GM23248 (cell line): ENCODE measurements around the gene IFRD1. TPM values are rescaled to one million over a fixed set of nuclear protein-coding genes. Genes with fewer than 3 reads are reported as not detected.
A peak's percentile ranks its signal among the peaks of the same experiment; 100 is the strongest.

ENCODE experiments used
- DNase-seq: peaks from one replicate; pipeline ENCODE4 v3.0.0-alpha.2; 2015
- H2AFZ ChIP-seq: fragments of 200-600 bp; sonication (generic); 2 replicates; pipeline ENCODE4 v1.6.1; 2016; ENCODE audit warnings: antibody characterized with exemption
- H3F3A ChIP-seq: fragments of 200-600 bp; sonication (generic); 2 replicates; pipeline ENCODE4 v1.6.1; 2016; ENCODE audit warnings: mild to moderate bottlenecking, antibody characterized with exemption, mixed run types; ENCODE audit not compliant: insufficient read depth
- H3K27ac ChIP-seq: fragments of 200-600 bp; sonication (generic); 2 replicates; pipeline ENCODE4 v1.5.1; 2016; ENCODE audit warnings: mild to moderate bottlenecking
- H3K27me3 ChIP-seq: fragments of 200-600 bp; sonication (generic); replicated peaks from 2 replicates; pipeline ENCODE4 v1.6.1; 2016; ENCODE audit warnings: mild to moderate bottlenecking; ENCODE audit not compliant: insufficient read depth
- H3K36me3 ChIP-seq: fragments of 200-600 bp; sonication (generic); 2 replicates; pipeline ENCODE4 v1.6.1; 2016; ENCODE audit warnings: low read depth, mild to moderate bottlenecking
- H3K4me1 ChIP-seq: fragments of 200-600 bp; sonication (generic); 2 replicates; pipeline ENCODE4 v1.6.1; 2016; ENCODE audit warnings: mild to moderate bottlenecking; ENCODE audit not compliant: insufficient read depth
- H3K4me2 ChIP-seq: fragments of 200-600 bp; sonication (generic); one replicate; pipeline ENCODE4 v1.6.1; 2016; ENCODE audit warnings: mild to moderate bottlenecking; ENCODE audit not compliant: unreplicated experiment
- H3K4me3 ChIP-seq: fragments of 200-600 bp; sonication (generic); 2 replicates; pipeline ENCODE4 v1.5.1; 2016; ENCODE audit warnings: mild to moderate bottlenecking
- H3K79me2 ChIP-seq: fragments of 200-600 bp; sonication (generic); 2 replicates; pipeline ENCODE4 v1.6.1; 2016; ENCODE audit warnings: mild to moderate bottlenecking; ENCODE audit not compliant: insufficient read depth
- H3K9ac ChIP-seq: fragments of 200-600 bp; sonication (generic); 2 replicates; pipeline ENCODE4 v1.6.1; 2016; ENCODE audit warnings: mild to moderate bottlenecking
- H3K9me2 ChIP-seq: fragments of 200-600 bp; sonication (generic); 2 replicates; pipeline ENCODE4 v1.6.1; 2016; ENCODE audit warnings: mixed run types, mild to moderate bottlenecking, moderate library complexity; ENCODE audit not compliant: insufficient read depth
- H3K9me3 ChIP-seq: fragments of 200-600 bp; sonication (generic); one replicate; pipeline ENCODE4 v1.6.1; 2017; ENCODE audit warnings: low read depth
- H4K20me1 ChIP-seq: fragments of 200-600 bp; sonication (generic); 2 replicates; pipeline ENCODE4 v1.6.0; 2016; ENCODE audit not compliant: insufficient read depth
- EZH2 ChIP-seq: fragments of 200-600 bp; sonication (generic); IDR thresholded peaks from 2 replicates; pipeline ENCODE4 v1.6.1; 2018; ENCODE audit warnings: antibody characterized with exemption, mild to moderate bottlenecking; ENCODE audit not compliant: insufficient read depth, poor library complexity, severe bottlenecking
- EZH2phosphoT487 ChIP-seq: fragments of 200-600 bp; sonication (generic); IDR thresholded peaks from 2 replicates; pipeline ENCODE4 v1.6.1; 2018; ENCODE audit warnings: antibody characterized with exemption, moderate library complexity, mild to moderate bottlenecking, low read depth; ENCODE audit not compliant: insufficient read depth
- WGBS, 2 experiments: methylation state at CpG; one replicate each; pipeline ENCODE4 v1.1.6; 2015 to 2017; ENCODE audit warnings: low lambda C conversion rate in 2 of 2, low coverage in 1 of 2; ENCODE audit errors: missing lambda C conversion rate in 2 of 2; 5-methylcytosine and 5-hydroxymethylcytosine counted together
- in situ Hi-C: fragments of 300-500 bp; cut with MboI; formaldehyde crosslinking; loops from 2 replicates; pipeline ENCODE4 v1.15.0; 2020
- polyA plus RNA-seq: library from polyadenylated mRNA; unstranded; fragments of >200 nt; fragmentation: Nextera tagmentation; extraction: Ambion mirVana; gene quantifications from 2 replicates; pipeline ENCODE4 v1.2.1, GENCODE V29; 2016
- total RNA-seq: library from RNA; depleted of rRNA; stranded (reverse); fragments of >200 nt; shearing (Covaris generic); gene quantifications from 2 replicates; pipeline ENCODE4 v1.2.3, GENCODE V29; 2014

IFRD1 gene
- total and polyA plus RNA-seq, 2 experiments from 2014 or later, result 61.4 to 71.9 TPM

GRCh38 chr7:112476390-112477052 is 26.3 kb downstream of the IFRD1 start:
- no peaks in the 10 kb centered on the region for H3K9me3 ChIP-seq
- no peak overlapping the region for H3K9ac ChIP-seq
- in situ Hi-C loops, result no loop called here
- 98 to 100% methylated on average over 8 of the region's 8 CpGs for WGBS, 2 experiments
- no peak overlapping the region for H2AFZ ChIP-seq
- H3K4me1 ChIP-seq, result peaks cover 16% of the 10 kb centered on the region
- no peak overlapping the region for H3K4me3 ChIP-seq
- H3K4me2 ChIP-seq, result no peak overlapping the region
- H3F3A ChIP-seq, result peaks cover 69% of the 10 kb centered on the region
- peaks cover 53% of the 10 kb centered on the region for H3K36me3 ChIP-seq
- DNase-seq, result no peak
- no peak overlapping the region for H3K27ac ChIP-seq
- peaks cover 10% of the 10 kb centered on the region; the same call in 1 of the 2 replicates for H4K20me1 ChIP-seq
- peaks cover 53% of the 10 kb centered on the region for H3K79me2 ChIP-seq
- TF ChIP-seq EZH2phosphoT487 (no peak), EZH2 (no peak)
- H3K9me2 ChIP-seq, result no peaks in the 10 kb centered on the region
- H3K27me3 ChIP-seq, result no peaks in the 10 kb centered on the region

GRCh38 chr7:112481121-112481736 is 31.0 kb downstream of the IFRD1 start:
- peak overlapping the region; percentile 51 for H3K9ac ChIP-seq
- peak overlapping the region; percentile 61 for H3K4me2 ChIP-seq
- peak overlapping the region; percentile 77 for H3K27ac ChIP-seq
- peaks cover 9% of the 10 kb centered on the region; the same call in 1 of the 2 replicates for H3K79me2 ChIP-seq
- no peak overlapping the region for H2AFZ ChIP-seq
- in situ Hi-C loops, result no loop called here
- H3K4me3 ChIP-seq, result no peak overlapping the region
- WGBS, 2 experiments, result 15 to 23% methylated on average over 2 of the region's 2 CpGs
- H3F3A ChIP-seq, result peaks cover 78% of the 10 kb centered on the region
- no peaks in the 10 kb centered on the region for H3K9me2 ChIP-seq
- H3K4me1 ChIP-seq, result peaks cover 42% of the 10 kb centered on the region
- no peaks in the 10 kb centered on the region for H3K9me3 ChIP-seq
- peaks cover 10% of the 10 kb centered on the region; the same call in 1 of the 2 replicates for H3K36me3 ChIP-seq
- no peaks in the 10 kb centered on the region for H4K20me1 ChIP-seq
- peak; percentile 21 for DNase-seq
- TF ChIP-seq EZH2 (no peak), EZH2phosphoT487 (no peak)
- no peaks in the 10 kb centered on the region for H3K27me3 ChIP-seq

- Histone ChIP-seq H3K4me1 (peaks cover 42% of the 10 kb centered on the region), H3K36me3 (0 out of 2 replicates have a peak, but pooled peaks cover 6% of the 10 kb centered on the region), H3K9me2 (no peaks in the 10 kb centered on the region), H3K79me2 (peaks cover 9% of the 10 kb centered on the region; the same call in 1 of the 2 replicates), H3K4me3 (peak overlapping the region; percentile 4; the same call in 1 of the 2 replicates), H3K9me3 (no peaks in the 10 kb centered on the region), H3F3A (peaks cover 78% of the 10 kb centered on the region), H3K27ac (peak overlapping the region; percentile 77), H3K9ac (peak overlapping the region; percentile 51), H4K20me1 (no peaks in the 10 kb centered on the region), H3K27me3 (no peaks in the 10 kb centered on the region), H3K4me2 (peak overlapping the region; percentile 61), H2AFZ (no peak overlapping the region)
- WGBS, 2 experiments, result 0 to 2% methylated on average over 3 of the region's 3 CpGs
- TF ChIP-seq EZH2phosphoT487 (no peak), EZH2 (no peak)
- in situ Hi-C loops, result no loop called here
- peak; percentile 96 for DNase-seq
Observed at GRCh38 chr7:112481833-112482670, 31.8 kb downstream of the IFRD1 start.

- DNase-seq, result peak; percentile 92
- Histone ChIP-seq H3K4me3 (peak overlapping the region; percentile 26), H3K36me3 (no peaks in the 10 kb centered on the region), H3K9me2 (no peaks in the 10 kb centered on the region), H3K27ac (peak overlapping the region; percentile 78), H3K4me2 (peak overlapping the region; percentile 61), H3K4me1 (peaks cover 42% of the 10 kb centered on the region), H2AFZ (peak overlapping the region; percentile 53), H3K79me2 (no peaks in the 10 kb centered on the region), H3K9me3 (no peaks in the 10 kb centered on the region), H3F3A (peaks cover 53% of the 10 kb centered on the region), H3K9ac (peak overlapping the region; percentile 47), H4K20me1 (no peaks in the 10 kb centered on the region), H3K27me3 (no peaks in the 10 kb centered on the region)
- in situ Hi-C loops, result no loop called here
- WGBS, 2 experiments, result 1 to 2% methylated on average over 4 of the region's 4 CpGs
- no peak for TF ChIP-seq EZH2phosphoT487
- no peak for TF ChIP-seq EZH2
Observed at GRCh38 chr7:112484671-112485167, 34.5 kb downstream of the IFRD1 start.
